Activated B cell treated with CpG ODN at 0.5 μM for 24 hours (primary cell): Measurements from ENCODE around the gene ATP11A. TPM values are rescaled to one million over a fixed set of nuclear protein-coding genes. Genes with fewer than 3 reads are reported as not detected.
"Not testable (repeated sequence)": the region's sequence is repeated elsewhere in the genome, so short reads cannot be mapped to it uniquely, and the experiment has no call there.

Experiments used
- ATAC-seq: fragments of 200-7000 bp; cut with Tn5 transposase; one replicate; pipeline ENCODE4 v1.10.0; 2021; ENCODE audit warnings: low read depth, mild to moderate bottlenecking, moderate library complexity
- CTCF ChIA-PET: fragments of 350-600 bp; sonication (Branson Sonifier 250); formaldehyde crosslinking; loops from one replicate; lab custom pipeline; 2021; ENCODE audit warnings: antibody characterized with exemption; lab: Charles Lee
- POLR2A ChIA-PET: fragments of 350-600 bp; sonication (Branson Sonifier 250); formaldehyde crosslinking; loops from one replicate; lab custom pipeline; 2021; ENCODE audit warnings: antibody characterized with exemption; lab: Charles Lee
- DNase-seq: peaks from one replicate; pipeline ENCODE4 v3.0.0; 2022
- H3K27ac Mint-ChIP-seq: one replicate; pipeline ENCODE4 v1.8.0; 2020; ENCODE audit warnings: mixed read lengths
- H3K27me3 Mint-ChIP-seq: one replicate; pipeline ENCODE4 v1.8.0; 2021; ENCODE audit warnings: mixed read lengths
- H3K36me3 Mint-ChIP-seq: one replicate; pipeline ENCODE4 v1.8.0; 2021; ENCODE audit warnings: low read depth, mixed read lengths
- H3K4me1 Mint-ChIP-seq: one replicate; pipeline ENCODE4 v1.8.0; 2021; ENCODE audit warnings: mixed read lengths
- H3K4me3 Mint-ChIP-seq: one replicate; pipeline ENCODE4 v1.8.0; 2020; ENCODE audit warnings: mild to moderate bottlenecking, mixed read lengths
- H3K9me3 Mint-ChIP-seq: one replicate; pipeline ENCODE4 v1.8.0; 2020; ENCODE audit warnings: mixed read lengths
- CTCF ChIP-seq: fragments of 200-600 bp; IDR thresholded peaks from one replicate; pipeline ENCODE4 v1.8.0; 2022; ENCODE audit warnings: antibody characterized with exemption, mild to moderate bottlenecking
- intact Hi-C: fragments of 100-400 bp; cut with micrococcal nuclease; formaldehyde crosslinking; loops from one replicate; pipeline ENCODE4 v1.15.1; 2024
- total RNA-seq: library from RNA; stranded (reverse); gene quantifications from 2 replicates; pipeline ENCODE4 v1.2.3, GENCODE V29; 2022

ATP11A gene
- total RNA-seq, 1 donor from 2014 or later = 49.6 TPM

- no peaks in the 10 kb centered on the region for H3K9me3 Mint-ChIP-seq
- H3K27ac Mint-ChIP-seq = no peak overlapping the region
- peaks cover 5% of the 10 kb centered on the region for H3K4me1 Mint-ChIP-seq
- no peaks in the 10 kb centered on the region for H3K27me3 Mint-ChIP-seq
- intact Hi-C loops = no loop called here
- ATAC-seq = no peak
- ChIA-PET POLR2A (no interaction called here), CTCF (no interaction called here)
- peaks cover 3% of the 10 kb centered on the region for H3K36me3 Mint-ChIP-seq
- TF ChIP-seq CTCF = no peak
- H3K4me3 Mint-ChIP-seq = no peak overlapping the region
- no peak for DNase-seq
These were observed 16.3 kb downstream of the ATP11A start for GRCh38 chr13:112706171-112706570.

- ChIA-PET CTCF (no interaction called here), POLR2A (no interaction called here)
- H3K9me3 Mint-ChIP-seq = no peaks in the 10 kb centered on the region
- no peak for DNase-seq
- no peak overlapping the region for H3K4me3 Mint-ChIP-seq
- no peaks in the 10 kb centered on the region for H3K27me3 Mint-ChIP-seq
- no peak overlapping the region for H3K27ac Mint-ChIP-seq
- ATAC-seq = no peak
- TF ChIP-seq CTCF = no peak
- intact Hi-C loops = no loop called here
- peaks cover 12% of the 10 kb centered on the region for H3K4me1 Mint-ChIP-seq
- H3K36me3 Mint-ChIP-seq = peaks cover 1% of the 10 kb centered on the region
These were observed 18.9 kb downstream of the ATP11A start for GRCh38 chr13:112708560-112709240.

- H3K9me3 Mint-ChIP-seq, H3K27me3 Mint-ChIP-seq, H3K36me3 Mint-ChIP-seq, H3K4me3 Mint-ChIP-seq, ATAC-seq, CTCF ChIA-PET, intact Hi-C loops, H3K27ac Mint-ChIP-seq, DNase-seq, POLR2A ChIA-PET: not testable (repeated sequence)
- H3K4me1 Mint-ChIP-seq = peaks cover 12% of the 10 kb centered on the region
These were observed 19.5 kb downstream of the ATP11A start for GRCh38 chr13:112709316-112709715.

- intact Hi-C loops = no loop called here
- Mint-ChIP-seq H3K4me1 (peaks cover 12% of the 10 kb centered on the region), H3K27ac (no peak overlapping the region), H3K27me3 (no peaks in the 10 kb centered on the region), H3K9me3 (peaks cover 4% of the 10 kb centered on the region), H3K4me3 (no peak overlapping the region), H3K36me3 (peaks cover 1% of the 10 kb centered on the region)
- ChIA-PET CTCF (no interaction called here), POLR2A (interaction anchor here (0.6 kb wide), 1 partner anchor 173 kb away, joined by 7 read pairs; no protein-coding TSS in a partner anchor)
- no peak for DNase-seq
- ATAC-seq = no peak
- no peak for TF ChIP-seq CTCF
These were observed 20.3 kb downstream of the ATP11A start for GRCh38 chr13:112709825-112710783.

GRCh38 chr13:112710855-112711527 lies 21.2 kb downstream of the ATP11A start:
- ChIA-PET POLR2A (interaction anchor here (0.5 to 0.6 kb wide), 2 partner anchors 140 to 172 kb away, joined by 4 to 7 read pairs; no protein-coding TSS in a partner anchor), CTCF (no interaction called here)
- no peak overlapping the region for H3K27ac Mint-ChIP-seq
- H3K4me1 Mint-ChIP-seq = peaks cover 12% of the 10 kb centered on the region
- no peaks in the 10 kb centered on the region for H3K27me3 Mint-ChIP-seq
- peaks cover 1% of the 10 kb centered on the region for H3K36me3 Mint-ChIP-seq
- H3K9me3 Mint-ChIP-seq = peaks cover 4% of the 10 kb centered on the region
- DNase-seq = no peak
- H3K4me3 Mint-ChIP-seq = no peak overlapping the region
- intact Hi-C loops = no loop called here
- no peak for TF ChIP-seq CTCF
- no peak for ATAC-seq
